HepG2 (cell line): ENCODE results near the gene SH3BP5. TPM values are rescaled to one million over a fixed set of nuclear protein-coding genes. Genes with fewer than 3 reads are reported as not detected.

Source experiments
- ATAC-seq: fragments of 200-7000 bp; cut with Tn5 transposase; 3 replicates; pipeline ENCODE4 v1.9.1; 2020; ENCODE audit warnings: mild to moderate bottlenecking, moderate library complexity
- BruUV-seq: library from RNA; stranded (reverse); fragments of 400-500 nt; replicated peaks from 2 replicates; lab custom pipeline; 2021; lab: Mats Ljungman, UMichigan
- CTCF ChIA-PET: fragments of 300-600 bp; formaldehyde crosslinking; extraction: SDS; loops from one replicate; lab custom pipeline; 2021; ENCODE audit warnings: low total read pairs, inconsistent platforms, low intra/inter-chr PET ratio; lab: Yijun Ruan, JAX
- POLR2A ChIA-PET: fragments of 350-600 bp; sonication (Branson Sonifier 250); formaldehyde crosslinking; loops from one replicate; lab custom pipeline; 2020; ENCODE audit warnings: antibody characterized with exemption, inconsistent platforms; lab: Yijun Ruan, JAX
- DNase-seq: peaks from one replicate; pipeline ENCODE4 v3.0.0-alpha.2; 2015; ENCODE audit warnings: low spot score
- FAIRE-seq: peaks from 3 replicates; lab custom pipeline; 2011; peaks lifted over from hg19 to GRCh38; lab: Jason Lieb, UNC
- H2AFZ ChIP-seq: one replicate; pipeline ENCODE4 v1.6.1; 2011; ENCODE audit warnings: low read length, inconsistent platforms
- H3K27ac ChIP-seq: fragments of 300-600 bp; 3 replicates; pipeline ENCODE4 v1.8.0; 2011; ENCODE audit warnings: mixed run types, mild to moderate bottlenecking, mixed read lengths, low read length, inconsistent platforms; ENCODE audit not compliant: insufficient read depth; ENCODE audit errors: extremely low read length
- H3K27me3 ChIP-seq, 2 experiments: fragments of 200-600 bp in 1 of 2; 2 replicates in 1 of 2; 3 replicates in 1 of 2; pipeline versions ENCODE4 v1.6.0 to v1.8.0; 2011; ENCODE audit warnings: low read length in 2 of 2, mild to moderate bottlenecking in 2 of 2, moderate library complexity in 2 of 2, inconsistent platforms in 1 of 2; ENCODE audit not compliant: insufficient read depth in 2 of 2, control insufficient read depth in 1 of 2
- H3K36me3 ChIP-seq, 2 experiments: fragments of 200-600 bp in 1 of 2; replicated peaks in 1 of 2; 2 replicates in 1 of 2; 3 replicates in 1 of 2; pipeline versions ENCODE4 v1.5.1 to v1.8.0; 2011; ENCODE audit warnings: low read length in 2 of 2, inconsistent platforms in 1 of 2; ENCODE audit not compliant: insufficient read depth in 2 of 2, control insufficient read depth in 1 of 2
- H3K4me1 ChIP-seq: 2 replicates; pipeline ENCODE4 v1.5.1; 2012; ENCODE audit warnings: low read length, inconsistent platforms; ENCODE audit not compliant: insufficient read depth
- H3K4me2 ChIP-seq: 2 replicates; pipeline ENCODE4 v1.6.0; 2011; ENCODE audit warnings: low read depth, low read length, inconsistent platforms
- H3K4me3 ChIP-seq, 3 experiments: fragments of 200-600 bp in 1 of 3; sonication (generic), shearing (Covaris generic) in 1 of 3; replicated peaks in 1 of 3; 2 replicates each; pipeline ENCODE4 v1.5.1; 2011 to 2016; ENCODE audit warnings: low read length in 3 of 3, inconsistent platforms in 2 of 3, low read depth in 2 of 3, mild to moderate bottlenecking in 2 of 3, control low read depth in 1 of 3, mixed read lengths in 1 of 3; ENCODE audit not compliant: insufficient read depth in 1 of 3
- H3K79me2 ChIP-seq: one replicate; pipeline ENCODE4 v1.6.1; 2011; ENCODE audit warnings: low read length, inconsistent platforms; ENCODE audit not compliant: insufficient read depth
- H3K9ac ChIP-seq: 2 replicates; pipeline ENCODE4 v1.6.0; 2011; ENCODE audit warnings: mild to moderate bottlenecking, low read depth, low read length, inconsistent platforms; ENCODE audit not compliant: insufficient read depth
- H3K9me3 ChIP-seq: 2 replicates; pipeline ENCODE4 v1.5.1; 2012; ENCODE audit warnings: mild to moderate bottlenecking, low read length
- H4K20me1 ChIP-seq: 2 replicates; pipeline ENCODE4 v1.6.0; 2011; ENCODE audit warnings: inconsistent platforms, mild to moderate bottlenecking, low read length, moderate library complexity; ENCODE audit not compliant: insufficient read depth
- ARID4A ChIP-seq: sonication (generic); formaldehyde crosslinking; IDR thresholded peaks from 2 replicates; pipeline ENCODE4 v1.5.0; 2020; ENCODE audit warnings: mild to moderate bottlenecking, missing genetic modification reagents, borderline replicate concordance
- ARNT2 ChIP-seq: sonication (generic); formaldehyde crosslinking; IDR thresholded peaks from 2 replicates; pipeline ENCODE4 v1.8.0; 2022; ENCODE audit warnings: mild to moderate bottlenecking, low read depth, missing genetic modification reagents, moderate library complexity
- ESRRA ChIP-seq: sonication (generic); formaldehyde crosslinking; IDR thresholded peaks from 2 replicates; pipeline ENCODE4 v1.5.1; 2020; ENCODE audit warnings: mild to moderate bottlenecking, low read depth, missing genetic modification reagents
- HDAC6 ChIP-seq: fragments of 200-600 bp; sonication (generic); IDR thresholded peaks from 2 replicates; pipeline ENCODE4 v1.7.0; 2017; ENCODE audit warnings: mild to moderate bottlenecking, antibody characterized with exemption, low read length, low read depth
- KDM5B ChIP-seq: sonication (generic); formaldehyde crosslinking; IDR thresholded peaks from 2 replicates; pipeline ENCODE4 v1.4.0; 2020; ENCODE audit warnings: missing genetic modification reagents, mild to moderate bottlenecking, borderline replicate concordance
- MATR3 ChIP-seq: sonication (generic); formaldehyde crosslinking; IDR thresholded peaks from 2 replicates; pipeline ENCODE4 v1.4.0; 2020; ENCODE audit warnings: missing genetic modification reagents
- NCOA1 ChIP-seq: sonication (generic); formaldehyde crosslinking; IDR thresholded peaks from 2 replicates; pipeline ENCODE4 v1.9.0; 2021; ENCODE audit warnings: missing genetic modification reagents
- PCBP1 ChIP-seq: fragments of 200-400 bp; formaldehyde crosslinking; IDR thresholded peaks from 2 replicates; pipeline ENCODE4 v1.6.1; 2017; ENCODE audit warnings: mild to moderate bottlenecking, low read depth, low read length, borderline replicate concordance
- RORA ChIP-seq: sonication (generic); formaldehyde crosslinking; IDR thresholded peaks from 2 replicates; pipeline ENCODE4 v1.5.0; 2020; ENCODE audit warnings: mild to moderate bottlenecking, missing genetic modification reagents, moderate library complexity
- SNAPC2 ChIP-seq: sonication (generic); formaldehyde crosslinking; IDR thresholded peaks from 2 replicates; pipeline ENCODE4 v1.8.1; 2022; ENCODE audit warnings: mild to moderate bottlenecking, missing genetic modification reagents
- ZBTB43 ChIP-seq: sonication (generic); formaldehyde crosslinking; conservative IDR thresholded peaks from 2 replicates; pipeline ENCODE4 v1.4.0; 2020; ENCODE audit warnings: missing genetic modification reagents
- ZNF124 ChIP-seq: sonication (generic); formaldehyde crosslinking; IDR thresholded peaks from 2 replicates; pipeline ENCODE4 v1.4.0; 2020; ENCODE audit warnings: missing genetic modification reagents
- ZNF33A ChIP-seq: sonication (generic); formaldehyde crosslinking; IDR thresholded peaks from 2 replicates; pipeline ENCODE4 v1.5.1; 2020; ENCODE audit warnings: missing genetic modification reagents, mild to moderate bottlenecking, moderate library complexity, borderline replicate concordance
- ZNF441 ChIP-seq: sonication (generic); formaldehyde crosslinking; IDR thresholded peaks from 2 replicates; pipeline ENCODE4 v1.7.0; 2021; ENCODE audit warnings: missing genetic modification reagents, borderline replicate concordance
- ZNF564 ChIP-seq: sonication (generic); formaldehyde crosslinking; IDR thresholded peaks from 2 replicates; pipeline ENCODE4 v1.8.1; 2023; ENCODE audit warnings: mild to moderate bottlenecking, missing genetic modification reagents
- ZNF652 ChIP-seq: IDR thresholded peaks from 2 replicates; pipeline ENCODE4 v1.6.1; 2016; ENCODE audit warnings: low read depth, borderline replicate concordance
- WGBS: methylation state at CpG from one replicate; pipeline ENCODE4 v1.1.6; 2017; ENCODE audit warnings: low lambda C conversion rate; 5-methylcytosine and 5-hydroxymethylcytosine counted together
- in situ Hi-C: cut with HindIII; loops from 2 replicates; pipeline ENCODE4 v1.10.0; 2017; ENCODE audit warnings: low pct_unique_long_range_greater_than_20kb; ENCODE audit not compliant: extremely low pct_ligation_motif_present
- intact Hi-C: fragments of 100-400 bp; cut with micrococcal nuclease; formaldehyde crosslinking; loops from one replicate; pipeline ENCODE4 v1.10.0; 2022; ENCODE audit not compliant: unreplicated experiment
- polyA plus RNA-seq, 8 experiments: library from polyadenylated mRNA; depleted of rRNA in 3 of 8; stranded (reverse) in 7 of 8; unstranded in 1 of 8; fragments of >200 nt; fragmentation: Illumina TruSeq in 4 of 8; extraction: Trizol in 4 of 8; gene quantifications; 2 replicates each; pipeline versions ENCODE4 v1.2.1 to v1.2.3, GENCODE V29; 2011 to 2016; ENCODE audit warnings: low read depth in 4 of 8, missing spikeins in 1 of 8, mixed read lengths in 1 of 8; ENCODE audit not compliant: insufficient read depth in 1 of 8
- total RNA-seq, 5 experiments: library from RNA; depleted of rRNA; stranded (reverse); fragments of >200 nt; fragmentation: Illumina TruSeq; extraction: Trizol; gene quantifications; 2 replicates each; pipeline ENCODE4 v1.2.3, GENCODE V29; 2016; ENCODE audit warnings: low read depth in 1 of 5
- TF ChIP-seq, protein P1 (sequence below): sonication (generic); formaldehyde crosslinking; conservative IDR thresholded peaks from 2 replicates; pipeline ENCODE4 v1.4.0; 2020; ENCODE audit warnings: missing genetic modification reagents
- TF ChIP-seq, protein P2 (sequence below): sonication (generic); formaldehyde crosslinking; IDR thresholded peaks from 2 replicates; pipeline ENCODE4 v1.4.0; 2020; ENCODE audit warnings: missing genetic modification reagents, low read depth, mild to moderate bottlenecking, borderline replicate concordance

Gene SH3BP5
- total and polyA plus RNA-seq, 2 of the 13 experiments (the other 11 are each of a cell fraction or from before 2014, with no cell fraction given), result 0.09 to 0.16 TPM

- in situ Hi-C loops, result loop anchor here (5.0 kb wide), 1 partner anchor 106 kb away; no protein-coding TSS in a partner anchor
- Histone ChIP-seq H3K36me3 (no peaks in the 10 kb centered on the region), H4K20me1 (no peaks in the 10 kb centered on the region), H3K27ac (no peak overlapping the region), H2AFZ (no peak overlapping the region), H3K79me2 (no peaks in the 10 kb centered on the region), H3K4me1 (no peaks in the 10 kb centered on the region), H3K4me2 (no peak overlapping the region), H3K9me3 (no peaks in the 10 kb centered on the region), H3K4me3 (no peak overlapping the region), H3K9ac (no peak overlapping the region), H3K27me3 (no peaks in the 10 kb centered on the region; a peak in 1 of 5 replicates)
- 92% methylated on average over 4 of the region's 4 CpGs for WGBS
- DNase-seq (no peak), ATAC-seq (no peak), FAIRE-seq (no peak)
- intact Hi-C loops, result no loop called here
- no peak for TF ChIP-seq ZNF441 (CRISPR knock-in tag)
- TF ChIP-seq, protein P1, sequence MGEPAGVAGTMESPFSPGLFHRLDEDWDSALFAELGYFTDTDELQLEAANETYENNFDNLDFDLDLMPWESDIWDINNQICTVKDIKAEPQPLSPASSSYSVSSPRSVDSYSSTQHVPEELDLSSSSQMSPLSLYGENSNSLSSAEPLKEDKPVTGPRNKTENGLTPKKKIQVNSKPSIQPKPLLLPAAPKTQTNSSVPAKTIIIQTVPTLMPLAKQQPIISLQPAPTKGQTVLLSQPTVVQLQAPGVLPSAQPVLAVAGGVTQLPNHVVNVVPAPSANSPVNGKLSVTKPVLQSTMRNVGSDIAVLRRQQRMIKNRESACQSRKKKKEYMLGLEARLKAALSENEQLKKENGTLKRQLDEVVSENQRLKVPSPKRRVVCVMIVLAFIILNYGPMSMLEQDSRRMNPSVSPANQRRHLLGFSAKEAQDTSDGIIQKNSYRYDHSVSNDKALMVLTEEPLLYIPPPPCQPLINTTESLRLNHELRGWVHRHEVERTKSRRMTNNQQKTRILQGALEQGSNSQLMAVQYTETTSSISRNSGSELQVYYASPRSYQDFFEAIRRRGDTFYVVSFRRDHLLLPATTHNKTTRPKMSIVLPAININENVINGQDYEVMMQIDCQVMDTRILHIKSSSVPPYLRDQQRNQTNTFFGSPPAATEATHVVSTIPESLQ, result no peak
- no peak for TF ChIP-seq ESRRA (CRISPR knock-in tag)
- TF ChIP-seq, protein P2, sequence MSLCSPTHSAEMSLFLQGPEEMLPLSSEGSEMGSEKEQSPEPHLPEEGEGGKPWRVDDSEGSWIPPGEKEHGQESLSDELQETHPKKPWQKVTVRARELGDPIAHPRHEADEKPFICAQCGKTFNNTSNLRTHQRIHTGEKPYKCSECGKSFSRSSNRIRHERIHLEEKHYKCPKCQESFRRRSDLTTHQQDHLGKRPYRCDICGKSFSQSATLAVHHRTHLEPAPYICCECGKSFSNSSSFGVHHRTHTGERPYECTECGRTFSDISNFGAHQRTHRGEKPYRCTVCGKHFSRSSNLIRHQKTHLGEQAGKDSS (CRISPR knock-in tag), result no peak
- TF ChIP-seq ARID4A (CRISPR knock-in tag), result no peak
- TF ChIP-seq ZBTB43 (CRISPR knock-in tag), result no peak
- no peak for TF ChIP-seq ZNF564 (CRISPR knock-in tag)
- no peak for TF ChIP-seq MATR3 (CRISPR knock-in tag)
- no peak for TF ChIP-seq ZNF652 (CRISPR knock-in tag)
- TF ChIP-seq ZNF124, result no peak
- no peak for TF ChIP-seq ARNT2
- TF ChIP-seq SNAPC2, result no peak
- TF ChIP-seq NCOA1, result no peak
- no peak for TF ChIP-seq HDAC6
- TF ChIP-seq RORA, result no peak
- no peak for TF ChIP-seq PCBP1
- TF ChIP-seq KDM5B (CRISPR knock-in tag), result no peak
- no peak for TF ChIP-seq ZNF33A (CRISPR knock-in tag)
- ChIA-PET POLR2A (no interaction called here), CTCF (no interaction called here)
- no TSS peak for BruUV-seq
Observed at GRCh38 chr3:15271030-15271429, 61.4 kb downstream of the SH3BP5 start.
